ENCODE data around the gene NUCB1. TPM values are rescaled to one million over a fixed set of nuclear protein-coding genes. Genes with fewer than 3 reads are reported as not detected.
"Not testable (repeated sequence)": the region's sequence is repeated elsewhere in the genome, so short reads cannot be mapped to it uniquely, and the experiment has no call there.

NUCB1 gene
- total RNA-seq, 1 experiment from 2014 or later, result 102 TPM

- ATAC-seq, result no peak
- POLR2A ChIA-PET, result interaction anchor here (0.5 kb wide), 1 partner anchor 355 kb away, joined by 10 read pairs; no protein-coding TSS in a partner anchor
- Histone ChIP-seq H3K4me3 (ENCODE audit: low read depth in 2 of 2, low read length in 2 of 2) (no peak overlapping the region), H3K36me3 (ENCODE audit: control insufficient read depth, insufficient read depth, low read length) (peaks cover 3% of the 10 kb centered on the region; the same call in 1 of the 2 replicates), H3K9me3 (ENCODE audit: control insufficient read depth, insufficient read depth, low read depth, low read length) (no peaks in the 10 kb centered on the region), H3K27ac (ENCODE audit: low read length) (no peak overlapping the region), H3K27me3 (ENCODE audit: control insufficient read depth, insufficient read depth, low read length) (no peaks in the 10 kb centered on the region), H3K4me1 (ENCODE audit: control insufficient read depth, insufficient read depth, low read length) (peaks cover 10% of the 10 kb centered on the region)
- TF ChIP-seq TCF7L2 (IDR thresholded peaks at IDR 0.05; ENCODE audit: low read depth, low read length) (no peak), SIN3A (IDR thresholded peaks at IDR 0.05; ENCODE audit: borderline replicate concordance, insufficient read depth, low read depth, low read length) (no peak), CTCF (IDR thresholded peaks at IDR 0.05) (no peak), REST (IDR thresholded peaks at IDR 0.05; ENCODE audit: insufficient read depth in 1 of 2, low read depth in 2 of 2, low read length in 1 of 2) (no peak), POLR2AphosphoS5 (IDR thresholded peaks at IDR 0.05; ENCODE audit: low read depth, low read length) (no peak)
- in situ Hi-C loops (cut with HindIII; ENCODE audit: low pct_unique_long_range_greater_than_20kb, low sequenced_read_pairs), result no loop called here
- intact Hi-C loops (cut with micrococcal nuclease; ENCODE audit: unreplicated experiment), result no loop called here
- DNase-seq (ENCODE audit: low read depth, low spot score), result no peak
- no TSS peak for BruUV-seq (replicated peaks)
- CTCF ChIA-PET, result no interaction called here
Observed at GRCh38 chr19:48878196-48879024, 21.7 kb upstream of the NUCB1 start.

GRCh38 chr19:48879025-48879637 lies 21.0 kb upstream of the NUCB1 start:
- in situ Hi-C loops (cut with HindIII; ENCODE audit: low pct_unique_long_range_greater_than_20kb, low sequenced_read_pairs), result no loop called here
- no peaks in the 10 kb centered on the region for H3K36me3 ChIP-seq (ENCODE audit: control insufficient read depth, insufficient read depth, low read length)
- intact Hi-C loops (cut with micrococcal nuclease; ENCODE audit: unreplicated experiment), result no loop called here
- H3K9me3 ChIP-seq (ENCODE audit: control insufficient read depth, insufficient read depth, low read depth, low read length), result no peaks in the 10 kb centered on the region
- ChIA-PET CTCF (no interaction called here), POLR2A (no interaction called here)
- BruUV-seq (replicated peaks), result no TSS peak
- H3K27ac ChIP-seq (ENCODE audit: low read length), result no peak overlapping the region
- ATAC-seq, result no peak
- no peaks in the 10 kb centered on the region for H3K27me3 ChIP-seq (ENCODE audit: control insufficient read depth, insufficient read depth, low read length)
- no peak for DNase-seq (ENCODE audit: low read depth, low spot score)
- H3K4me3 ChIP-seq (ENCODE audit: low read depth in 2 of 2, low read length in 2 of 2), result no peak overlapping the region
- TF ChIP-seq SIN3A (IDR thresholded peaks at IDR 0.05; ENCODE audit: borderline replicate concordance, insufficient read depth, low read depth, low read length) (no peak), TCF7L2 (IDR thresholded peaks at IDR 0.05; ENCODE audit: low read depth, low read length) (no peak), REST (IDR thresholded peaks at IDR 0.05; ENCODE audit: insufficient read depth in 1 of 2, low read depth in 2 of 2, low read length in 1 of 2) (no peak), CTCF (IDR thresholded peaks at IDR 0.05) (no peak), POLR2AphosphoS5 (IDR thresholded peaks at IDR 0.05; ENCODE audit: low read depth, low read length) (no peak)
- H3K4me1 ChIP-seq (ENCODE audit: control insufficient read depth, insufficient read depth, low read length), result peaks cover 10% of the 10 kb centered on the region

- H3K36me3 ChIP-seq (ENCODE audit: control insufficient read depth, insufficient read depth, low read length); POLR2A ChIA-PET; DNase-seq (ENCODE audit: low read depth, low spot score); intact Hi-C loops (cut with micrococcal nuclease; ENCODE audit: unreplicated experiment); BruUV-seq (replicated peaks); ATAC-seq; H3K27ac ChIP-seq (ENCODE audit: low read length); CTCF ChIA-PET; H3K27me3 ChIP-seq (ENCODE audit: control insufficient read depth, insufficient read depth, low read length); H3K9me3 ChIP-seq (ENCODE audit: control insufficient read depth, insufficient read depth, low read depth, low read length); in situ Hi-C loops (cut with HindIII; ENCODE audit: low pct_unique_long_range_greater_than_20kb, low sequenced_read_pairs); H3K4me1 ChIP-seq (ENCODE audit: control insufficient read depth, insufficient read depth, low read length); H3K4me3 ChIP-seq (ENCODE audit: low read depth in 2 of 2, low read length in 2 of 2): not testable (repeated sequence)
Observed at GRCh38 chr19:48879696-48880095, 20.4 kb upstream of the NUCB1 start.

Measured in Panc1 (cell line).